ENCODE measurements around the gene HERC6.
A peak's percentile ranks its signal among the peaks of the same experiment; 100 is the strongest.
"Not testable (repeated sequence)": the region's sequence is repeated elsewhere in the genome, so short reads cannot be mapped to it uniquely, and the experiment has no call there.

HERC6 gene

GRCh38 chr4:88443486-88443885, 64.8 kb downstream of the HERC6 start:
- TF ChIP-seq Cebpa-rat (IDR thresholded peaks at IDR 0.05), result no peak
- Histone ChIP-seq H4K20me1 (no peaks in the 10 kb centered on the region), H3K4me1 (no peaks in the 10 kb centered on the region), H3K27ac (no peak overlapping the region), H3K27me3 (no peaks in the 10 kb centered on the region), H3K4me2 (no peak overlapping the region), H3K36me3 (peaks cover 14% of the 10 kb centered on the region), H3K4me3 (no peak overlapping the region), H3K9me3 (peaks cover 18% of the 10 kb centered on the region), H3K9ac (no peak overlapping the region)

- Histone ChIP-seq H3K4me2 (no peak overlapping the region), H3K4me3 (no peak overlapping the region), H3K36me3 (peaks cover 14% of the 10 kb centered on the region), H3K27me3 (no peaks in the 10 kb centered on the region), H3K4me1 (no peaks in the 10 kb centered on the region), H3K27ac (no peak overlapping the region), H3K9me3 (peaks cover 18% of the 10 kb centered on the region), H3K9ac (no peak overlapping the region), H4K20me1 (no peaks in the 10 kb centered on the region)
- no peak for TF ChIP-seq Cebpa-rat (IDR thresholded peaks at IDR 0.05)
Measured at GRCh38 chr4:88445252-88445651, 66.6 kb downstream of the HERC6 start.

GRCh38 chr4:88446124-88446523, 67.5 kb downstream of the HERC6 start:
- Histone ChIP-seq H3K4me3 (no peak overlapping the region), H3K9ac (no peak overlapping the region), H3K36me3 (peaks cover 14% of the 10 kb centered on the region), H3K4me1 (no peaks in the 10 kb centered on the region), H3K9me3 (peaks cover 18% of the 10 kb centered on the region), H3K27me3 (no peaks in the 10 kb centered on the region), H3K27ac (no peak overlapping the region), H3K4me2 (no peak overlapping the region), H4K20me1 (no peaks in the 10 kb centered on the region)
- TF ChIP-seq Cebpa-rat (IDR thresholded peaks at IDR 0.05), result no peak

GRCh38 chr4:88447371-88448095, 68.9 kb downstream of the HERC6 start:
- H3K4me1 ChIP-seq, result no peaks in the 10 kb centered on the region

GRCh38 chr4:88448211-88448765, 69.6 kb downstream of the HERC6 start:
- H4K20me1 ChIP-seq, H3K4me3 ChIP-seq, H3K27me3 ChIP-seq, H3K4me1 ChIP-seq, H3K9ac ChIP-seq, H3K27ac ChIP-seq, H3K36me3 ChIP-seq, H3K4me2 ChIP-seq: not testable (repeated sequence)
- H3K9me3 ChIP-seq, result peaks cover 16% of the 10 kb centered on the region

More at GRCh38 chr4:88447371-88448095, 68.9 kb downstream of the HERC6 start:
- Histone ChIP-seq H3K36me3 (peaks cover 11% of the 10 kb centered on the region), H3K27me3 (no peaks in the 10 kb centered on the region), H3K4me3 (no peak overlapping the region), H4K20me1 (no peaks in the 10 kb centered on the region), H3K9me3 (peaks cover 16% of the 10 kb centered on the region), H3K4me2 (no peak overlapping the region), H3K27ac (no peak overlapping the region), H3K9ac (no peak overlapping the region)
- no peak for TF ChIP-seq Cebpa-rat (IDR thresholded peaks at IDR 0.05)

- no peak for TF ChIP-seq Cebpa-rat (IDR thresholded peaks at IDR 0.05)
- Histone ChIP-seq H3K27ac (no peak overlapping the region), H4K20me1 (no peaks in the 10 kb centered on the region), H3K9me3 (peaks cover 15% of the 10 kb centered on the region), H3K9ac (no peak overlapping the region), H3K36me3 (no peaks in the 10 kb centered on the region), H3K4me1 (no peaks in the 10 kb centered on the region), H3K4me2 (no peak overlapping the region), H3K4me3 (no peak overlapping the region), H3K27me3 (no peaks in the 10 kb centered on the region)
Measured at GRCh38 chr4:88448889-88449288, 70.2 kb downstream of the HERC6 start.

- H3K4me2 ChIP-seq, result no peak overlapping the region
- no peaks in the 10 kb centered on the region for H4K20me1 ChIP-seq
- no peak overlapping the region for H3K4me3 ChIP-seq
- no peak overlapping the region for H3K27ac ChIP-seq
- H3K36me3 ChIP-seq, result no peaks in the 10 kb centered on the region
- H3K9me3 ChIP-seq, result peaks cover 13% of the 10 kb centered on the region; the same call in 1 of the 2 replicates
- no peaks in the 10 kb centered on the region for H3K27me3 ChIP-seq
- H3K9ac ChIP-seq, result no peak overlapping the region
- H3K4me1 ChIP-seq, result no peaks in the 10 kb centered on the region
- no peak for TF ChIP-seq Cebpa-rat (IDR thresholded peaks at IDR 0.05)
Measured at GRCh38 chr4:88449290-88449689, 70.6 kb downstream of the HERC6 start.

GRCh38 chr4:88451205-88451604, 72.6 kb downstream of the HERC6 start:
- Histone ChIP-seq H3K4me1 (peaks cover 15% of the 10 kb centered on the region), H4K20me1 (no peaks in the 10 kb centered on the region), H3K4me3 (no peak overlapping the region), H3K36me3 (no peaks in the 10 kb centered on the region), H3K4me2 (no peak overlapping the region), H3K27me3 (no peaks in the 10 kb centered on the region), H3K27ac (no peak overlapping the region), H3K9me3 (peaks cover 13% of the 10 kb centered on the region; the same call in 1 of the 2 replicates), H3K9ac (no peak overlapping the region)
- TF ChIP-seq Cebpa-rat (IDR thresholded peaks at IDR 0.05), result no peak

GRCh38 chr4:88452912-88453311, 74.3 kb downstream of the HERC6 start:
- Histone ChIP-seq H4K20me1 (no peaks in the 10 kb centered on the region), H3K36me3 (no peaks in the 10 kb centered on the region), H3K4me2 (no peak overlapping the region), H3K9me3 (peaks cover 13% of the 10 kb centered on the region; the same call in 1 of the 2 replicates), H3K4me1 (peaks cover 22% of the 10 kb centered on the region), H3K9ac (no peak overlapping the region), H3K27me3 (peaks cover 14% of the 10 kb centered on the region), H3K27ac (no peak overlapping the region), H3K4me3 (no peak overlapping the region)
- no peak for TF ChIP-seq Cebpa-rat (IDR thresholded peaks at IDR 0.05)

GRCh38 chr4:88456670-88457306, 78.1 kb downstream of the HERC6 start, which contains the start of gene HERC5:
Gene HERC5 (plus strand): TSS chr4:88457119. CDS start chr4:88457270, 151 bp downstream.
- Histone ChIP-seq H3K4me2 (peak within 1 kb of the TSS; percentile 90), H3K27me3 (peaks cover 22% of the 10 kb centered on the region), H3K9me3 (peaks cover 13% of the 10 kb centered on the region; the same call in 1 of the 2 replicates), H4K20me1 (no peaks in the 10 kb centered on the region), H3K9ac (peak within 1 kb of the TSS; percentile 78), H3K4me1 (peaks cover 25% of the 10 kb centered on the region), H3K27ac (peak within 1 kb of the TSS; percentile 81), H3K4me3 (peak within 1 kb of the TSS; percentile 79), H3K36me3 (no peaks in the 10 kb centered on the region)
- TF ChIP-seq Cebpa-rat (IDR thresholded peaks at IDR 0.05), result 0 out of 2 replicates have a peak, but pooled peaks have one; percentile 6

Data from BLaER1 (cell line).